ENCODE measurements around the gene SORCS2.

The SORCS2 gene

GRCh38 chr4:7256984-7257810 is 64.9 kb downstream of the SORCS2 start:
- Histone ChIP-seq H3K79me2 (ENCODE audit: low read length) (no peaks in the 10 kb centered on the region), H4K20me1 (ENCODE audit: insufficient read depth, low read length) (peaks cover 14% of the 10 kb centered on the region; the same call in 1 of the 2 replicates), H3K9ac (ENCODE audit: low read length) (no peak overlapping the region), H3K36me3 (replicated peaks; ENCODE audit: low read depth, low read length) (no peaks in the 10 kb centered on the region), H3K4me3 (ENCODE audit: low read length) (no peak overlapping the region), H3K27me3 (ENCODE audit: low read depth, low read length) (peaks cover 43% of the 10 kb centered on the region), H3K27ac (ENCODE audit: low read length) (no peak overlapping the region), H3K9me3 (ENCODE audit: insufficient read depth, low read length) (no peaks in the 10 kb centered on the region), H3K4me2 (ENCODE audit: low read length) (no peak overlapping the region), H3K4me1 (ENCODE audit: low read length) (peaks cover 16% of the 10 kb centered on the region), H2AFZ (ENCODE audit: low read depth, low read length) (no peak overlapping the region)
- TF ChIP-seq CTCF (IDR thresholded peaks at IDR 0.05; ENCODE audit: low read depth, low read length) = no peak
- no peak for TF ChIP-seq EZH2phosphoT487 (IDR thresholded peaks at IDR 0.05; ENCODE audit: low read depth)

- Histone ChIP-seq H3K4me1 (ENCODE audit: low read length) (peaks cover 14% of the 10 kb centered on the region), H3K4me2 (ENCODE audit: low read length) (no peak overlapping the region), H3K4me3 (ENCODE audit: low read length) (no peak overlapping the region), H3K79me2 (ENCODE audit: low read length) (no peaks in the 10 kb centered on the region), H3K9ac (ENCODE audit: low read length) (no peak overlapping the region), H4K20me1 (ENCODE audit: insufficient read depth, low read length) (peaks cover 14% of the 10 kb centered on the region; the same call in 1 of the 2 replicates), H3K27ac (ENCODE audit: low read length) (no peak overlapping the region), H2AFZ (ENCODE audit: low read depth, low read length) (no peak overlapping the region), H3K9me3 (ENCODE audit: insufficient read depth, low read length) (no peaks in the 10 kb centered on the region), H3K36me3 (replicated peaks; ENCODE audit: low read depth, low read length) (no peaks in the 10 kb centered on the region), H3K27me3 (ENCODE audit: low read depth, low read length) (peaks cover 34% of the 10 kb centered on the region)
- TF ChIP-seq EZH2phosphoT487 (IDR thresholded peaks at IDR 0.05; ENCODE audit: low read depth) (no peak), CTCF (IDR thresholded peaks at IDR 0.05; ENCODE audit: low read depth, low read length) (no peak)
These were observed 66.7 kb downstream of the SORCS2 start for GRCh38 chr4:7259039-7259438.

DNA sequence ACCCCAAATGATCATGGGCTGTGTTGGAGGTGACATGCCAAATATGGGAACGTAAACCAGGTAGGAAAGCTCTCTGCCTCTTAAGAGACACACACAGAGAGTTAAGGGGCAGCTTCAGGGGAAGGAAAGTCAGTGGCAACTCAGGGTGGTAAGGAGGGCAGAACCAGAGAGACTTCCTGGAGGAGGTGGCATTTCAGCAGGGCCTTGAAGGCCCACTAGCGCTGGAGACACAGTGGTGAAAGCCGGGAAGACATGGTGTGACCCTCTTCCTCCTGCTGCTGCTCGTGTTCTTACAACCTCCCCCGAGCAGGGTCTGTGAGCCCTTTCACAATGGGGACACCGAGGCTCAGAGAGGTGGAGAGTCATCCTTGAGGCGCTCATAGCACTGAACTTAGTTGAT is 68.2 kb downstream of the SORCS2 start:
- H3K4me2 ChIP-seq (ENCODE audit: low read length) = no peak overlapping the region

More for the DNA sequence above, 68.2 kb downstream of the SORCS2 start:
- Histone ChIP-seq H3K79me2 (ENCODE audit: low read length) (no peaks in the 10 kb centered on the region), H3K36me3 (replicated peaks; ENCODE audit: low read depth, low read length) (no peaks in the 10 kb centered on the region), H3K9me3 (ENCODE audit: insufficient read depth, low read length) (no peaks in the 10 kb centered on the region), H3K4me3 (ENCODE audit: low read length) (no peak overlapping the region), H3K27me3 (ENCODE audit: low read depth, low read length) (peaks cover 27% of the 10 kb centered on the region), H3K27ac (ENCODE audit: low read length) (no peak overlapping the region), H2AFZ (ENCODE audit: low read depth, low read length) (no peak overlapping the region), H3K4me1 (ENCODE audit: low read length) (no peaks in the 10 kb centered on the region), H4K20me1 (ENCODE audit: insufficient read depth, low read length) (no peaks in the 10 kb centered on the region), H3K9ac (ENCODE audit: low read length) (no peak overlapping the region)
- TF ChIP-seq CTCF (IDR thresholded peaks at IDR 0.05; ENCODE audit: low read depth, low read length) (no peak), EZH2phosphoT487 (IDR thresholded peaks at IDR 0.05; ENCODE audit: low read depth) (no peak)
